Osteocyte (in vitro differentiated cells): ENCODE data around the gene BRIP1. TPM values are rescaled to one million over a fixed set of nuclear protein-coding genes. Genes with fewer than 3 reads are reported as not detected.

Experiments used
- DNase-seq: peaks from one replicate; pipeline ENCODE4 v3.0.0; 2021; ENCODE audit warnings: mixed read lengths; ENCODE audit not compliant: unreplicated experiment; ENCODE audit errors: extremely low spot score
- H3K27ac Mint-ChIP-seq: one replicate; pipeline ENCODE4 v1.8.0; 2021; ENCODE audit warnings: mild to moderate bottlenecking, mixed read lengths; ENCODE audit not compliant: unreplicated experiment
- H3K27me3 Mint-ChIP-seq: one replicate; pipeline ENCODE4 v1.8.0; 2021; ENCODE audit warnings: mixed read lengths; ENCODE audit not compliant: unreplicated experiment
- H3K36me3 Mint-ChIP-seq: one replicate; pipeline ENCODE4 v1.8.0; 2021; ENCODE audit warnings: mixed read lengths; ENCODE audit not compliant: unreplicated experiment
- H3K4me1 Mint-ChIP-seq: one replicate; pipeline ENCODE4 v1.8.0; 2021; ENCODE audit warnings: mixed read lengths; ENCODE audit not compliant: unreplicated experiment
- H3K4me3 Mint-ChIP-seq: one replicate; pipeline ENCODE4 v1.8.0; 2021; ENCODE audit warnings: mild to moderate bottlenecking, moderate library complexity, mixed read lengths; ENCODE audit not compliant: unreplicated experiment
- H3K9me3 Mint-ChIP-seq: one replicate; pipeline ENCODE4 v1.8.0; 2021; ENCODE audit warnings: mixed read lengths; ENCODE audit not compliant: unreplicated experiment
- total RNA-seq: library from RNA; stranded (reverse); gene quantifications from 2 replicates; pipeline ENCODE4 v1.2.1, GENCODE V29; 2021
- TF ChIP-seq, protein P1 (sequence below): fragments of 200-600 bp; sonication (generic); IDR thresholded peaks from 2 replicates; pipeline ENCODE4 v1.5.0; 2021; ENCODE audit warnings: antibody characterized with exemption, mild to moderate bottlenecking, moderate library complexity

Gene BRIP1
- total RNA-seq, 1 donor from 2014 or later = 4.6 TPM

DNA sequence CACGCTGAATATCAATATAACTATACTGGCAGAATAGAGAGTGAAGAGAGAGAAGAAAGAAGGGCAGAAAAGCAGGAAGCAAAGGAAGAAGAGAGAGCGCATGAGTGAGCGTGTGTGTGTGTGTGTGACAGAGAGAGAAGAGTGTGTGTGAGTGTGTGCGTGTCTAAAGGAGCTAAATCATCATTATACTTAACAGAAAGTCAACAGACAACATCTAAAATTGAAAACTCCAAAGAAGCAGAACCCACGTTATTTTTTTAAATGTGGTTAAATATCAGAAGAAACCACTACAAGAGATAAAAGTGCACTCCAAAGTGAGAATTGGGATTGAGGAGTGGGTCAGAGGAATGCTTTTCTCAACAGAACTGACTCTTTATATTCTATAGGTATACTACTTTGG, 77.2 kb downstream of the BRIP1 start:
- TF ChIP-seq, protein P1, sequence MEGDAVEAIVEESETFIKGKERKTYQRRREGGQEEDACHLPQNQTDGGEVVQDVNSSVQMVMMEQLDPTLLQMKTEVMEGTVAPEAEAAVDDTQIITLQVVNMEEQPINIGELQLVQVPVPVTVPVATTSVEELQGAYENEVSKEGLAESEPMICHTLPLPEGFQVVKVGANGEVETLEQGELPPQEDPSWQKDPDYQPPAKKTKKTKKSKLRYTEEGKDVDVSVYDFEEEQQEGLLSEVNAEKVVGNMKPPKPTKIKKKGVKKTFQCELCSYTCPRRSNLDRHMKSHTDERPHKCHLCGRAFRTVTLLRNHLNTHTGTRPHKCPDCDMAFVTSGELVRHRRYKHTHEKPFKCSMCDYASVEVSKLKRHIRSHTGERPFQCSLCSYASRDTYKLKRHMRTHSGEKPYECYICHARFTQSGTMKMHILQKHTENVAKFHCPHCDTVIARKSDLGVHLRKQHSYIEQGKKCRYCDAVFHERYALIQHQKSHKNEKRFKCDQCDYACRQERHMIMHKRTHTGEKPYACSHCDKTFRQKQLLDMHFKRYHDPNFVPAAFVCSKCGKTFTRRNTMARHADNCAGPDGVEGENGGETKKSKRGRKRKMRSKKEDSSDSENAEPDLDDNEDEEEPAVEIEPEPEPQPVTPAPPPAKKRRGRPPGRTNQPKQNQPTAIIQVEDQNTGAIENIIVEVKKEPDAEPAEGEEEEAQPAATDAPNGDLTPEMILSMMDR = no peak
- H3K9me3 Mint-ChIP-seq = no peaks in the 10 kb centered on the region
- peaks cover 1% of the 10 kb centered on the region for H3K36me3 Mint-ChIP-seq
- H3K27me3 Mint-ChIP-seq = no peaks in the 10 kb centered on the region
- DNase-seq = no peak
- H3K27ac Mint-ChIP-seq = no peak overlapping the region
- no peaks in the 10 kb centered on the region for H3K4me1 Mint-ChIP-seq
- no peak overlapping the region for H3K4me3 Mint-ChIP-seq

DNA sequence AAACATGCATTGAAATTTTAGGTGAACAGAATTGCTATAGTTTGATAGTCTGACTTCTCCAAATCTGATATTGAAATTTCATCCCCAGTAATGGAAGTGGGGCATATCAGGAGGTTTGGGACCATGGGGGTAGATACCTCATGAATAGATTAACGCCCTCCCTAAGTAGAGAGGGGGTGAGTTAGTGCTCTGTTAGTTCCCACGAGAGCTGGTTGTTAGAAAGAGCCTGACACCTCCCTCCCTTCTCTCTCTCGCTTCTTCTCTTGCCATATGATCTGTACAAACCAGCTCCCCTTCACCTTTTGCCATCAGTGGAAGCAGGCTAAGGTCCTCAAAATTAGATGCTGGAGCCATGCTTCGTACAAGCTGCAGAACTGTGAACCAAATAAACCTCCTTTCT, 78.8 kb downstream of the BRIP1 start:
- TF ChIP-seq, protein P1 = no peak
- no peak for DNase-seq
- no peaks in the 10 kb centered on the region for H3K4me1 Mint-ChIP-seq
- peaks cover 1% of the 10 kb centered on the region for H3K36me3 Mint-ChIP-seq
- H3K4me3 Mint-ChIP-seq = no peak overlapping the region
- H3K27me3 Mint-ChIP-seq = no peaks in the 10 kb centered on the region
- no peak overlapping the region for H3K27ac Mint-ChIP-seq
- H3K9me3 Mint-ChIP-seq = no peaks in the 10 kb centered on the region

DNA sequence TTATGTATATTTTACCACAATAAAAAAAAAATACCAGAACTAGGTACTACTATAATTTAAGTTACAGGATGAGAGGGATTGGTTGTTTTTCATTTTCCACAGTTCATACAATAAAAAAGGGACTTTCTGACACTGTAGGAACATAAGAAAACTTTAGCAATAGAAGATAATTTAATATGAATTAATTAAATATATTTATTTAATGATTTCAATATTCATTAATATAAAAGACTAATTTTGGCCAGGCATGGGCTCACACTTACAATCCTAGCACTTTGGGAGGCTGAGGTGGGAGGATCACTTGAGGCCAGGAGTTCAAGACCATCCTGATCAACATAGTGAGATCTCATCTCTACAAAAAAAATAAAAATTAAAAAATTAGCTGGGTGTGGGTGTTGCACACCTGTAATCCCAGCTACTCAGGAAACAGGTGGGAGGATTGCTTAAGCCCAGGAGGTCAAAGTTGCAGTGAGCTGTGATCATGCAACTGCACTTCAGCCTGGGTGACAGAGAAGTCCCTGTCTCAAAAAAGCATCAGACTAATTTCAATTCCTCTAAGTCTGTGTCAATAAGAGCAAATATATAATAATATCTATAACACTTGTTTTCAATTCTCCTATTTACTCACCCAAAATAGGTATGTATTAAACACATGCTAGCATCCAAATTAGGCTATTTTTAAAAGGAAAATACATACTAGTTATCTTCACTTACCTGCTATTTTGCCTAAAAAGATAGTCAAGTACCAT, 79.6 kb downstream of the BRIP1 start:
- DNase-seq = no peak
- Mint-ChIP-seq H3K36me3 (peaks cover 1% of the 10 kb centered on the region), H3K27me3 (no peaks in the 10 kb centered on the region), H3K4me3 (no peak overlapping the region), H3K4me1 (no peaks in the 10 kb centered on the region), H3K9me3 (no peaks in the 10 kb centered on the region), H3K27ac (no peak overlapping the region)
- TF ChIP-seq, protein P1 = no peak

DNA sequence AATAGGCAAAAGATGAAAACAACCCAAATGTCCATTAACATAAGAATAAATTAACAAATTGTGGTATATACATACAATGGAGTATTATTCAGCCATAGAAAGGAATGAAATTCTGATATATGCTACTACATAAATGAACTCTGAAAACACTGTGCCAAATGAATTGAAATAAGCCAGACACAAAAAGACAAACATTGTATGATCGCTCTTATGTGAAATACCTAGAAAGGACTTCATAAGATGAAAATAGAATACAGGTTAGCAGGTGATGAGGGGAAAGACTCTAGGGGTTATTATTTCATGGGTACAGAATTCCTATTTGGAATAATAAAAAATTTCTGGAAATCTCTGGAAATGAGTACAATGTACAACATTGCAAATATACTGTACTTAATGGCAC, 80.2 kb downstream of the BRIP1 start:
- TF ChIP-seq, protein P1 = no peak
- Mint-ChIP-seq H3K4me3 (no peak overlapping the region), H3K36me3 (peaks cover 1% of the 10 kb centered on the region), H3K9me3 (no peaks in the 10 kb centered on the region), H3K4me1 (no peaks in the 10 kb centered on the region), H3K27me3 (no peaks in the 10 kb centered on the region), H3K27ac (no peak overlapping the region)
- no peak for DNase-seq

DNA sequence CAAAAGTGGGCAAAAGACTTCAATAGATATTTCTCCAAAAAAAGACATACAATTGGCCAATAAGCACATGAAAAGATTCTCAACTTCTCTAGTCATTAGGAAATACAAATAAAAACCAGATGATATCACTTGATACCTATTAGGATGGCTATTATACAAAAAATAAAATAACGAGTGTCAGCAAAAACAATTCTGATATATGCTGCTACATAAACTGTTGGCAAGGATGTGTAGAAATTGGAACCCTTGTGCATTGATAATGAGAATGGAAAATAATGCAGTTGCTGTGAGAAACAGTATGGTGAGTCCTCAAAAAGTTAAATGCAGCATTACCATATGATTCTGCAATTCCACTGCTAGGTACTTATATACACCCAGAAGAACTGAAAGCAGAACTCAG, 80.6 kb downstream of the BRIP1 start:
- no peak overlapping the region for H3K4me3 Mint-ChIP-seq
- no peaks in the 10 kb centered on the region for H3K9me3 Mint-ChIP-seq
- TF ChIP-seq, protein P1 = no peak
- H3K4me1 Mint-ChIP-seq = no peaks in the 10 kb centered on the region
- no peak for DNase-seq
- H3K36me3 Mint-ChIP-seq = peaks cover 1% of the 10 kb centered on the region
- H3K27me3 Mint-ChIP-seq = no peaks in the 10 kb centered on the region
- no peak overlapping the region for H3K27ac Mint-ChIP-seq
